ENCODE results near the gene IGFLR1. TPM values are rescaled to one million over a fixed set of nuclear protein-coding genes. Genes with fewer than 3 reads are reported as not detected.

Gene IGFLR1
- total and polyA plus RNA-seq, 9 of the 15 experiments (the other 6 are each of a cell fraction or from before 2014, with no cell fraction given), result 1.0 to 14.3 (median 4.6) TPM

GRCh38 chr19:35702223-35703012 is 39.8 kb downstream of the IGFLR1 start (continued):
- no peak for TF ChIP-seq RERE (CRISPR knock-in tag; IDR thresholded peaks at IDR 0.05; ENCODE audit: borderline replicate concordance)
- no peak for TF ChIP-seq ZNF511 (CRISPR knock-in tag; IDR thresholded peaks at IDR 0.05)
- no peak for TF ChIP-seq THRA (IDR thresholded peaks at IDR 0.05)
- TF ChIP-seq GATAD2A (IDR thresholded peaks at IDR 0.05), result no peak
- TF ChIP-seq MBD1 (CRISPR knock-in tag; IDR thresholded peaks at IDR 0.05), result no peak
- TF ChIP-seq MAFG (tag; conservative IDR thresholded peaks at IDR 0.05), result no peak
- no peak for TF ChIP-seq GTF2F1 (IDR thresholded peaks at IDR 0.05; ENCODE audit: low read depth, low read length)
- no peak for TF ChIP-seq IFI16 (CRISPR knock-in tag; IDR thresholded peaks at IDR 0.05)
- no peak for TF ChIP-seq ELF4 (CRISPR knock-in tag; IDR thresholded peaks at IDR 0.05)
- TF ChIP-seq SOX6 (IDR thresholded peaks at IDR 0.05), result no peak
- TF ChIP-seq DPF2 (IDR thresholded peaks at IDR 0.05), result no peak
- TF ChIP-seq TEAD2 (tag; IDR thresholded peaks at IDR 0.05), result no peak
- no peak for TF ChIP-seq SMARCA4 (IDR thresholded peaks at IDR 0.05)
- TF ChIP-seq ZNF655 (CRISPR knock-in tag; IDR thresholded peaks at IDR 0.05), result no peak
- TF ChIP-seq THRAP3 (IDR thresholded peaks at IDR 0.05; ENCODE audit: borderline replicate concordance), result no peak
- TF ChIP-seq PYGO2 (tag; IDR thresholded peaks at IDR 0.05), result no peak
- TF ChIP-seq SAP30 (IDR thresholded peaks at IDR 0.05; ENCODE audit: borderline replicate concordance, insufficient read depth, low read depth, low read length, poor library complexity, severe bottlenecking), result no peak
- TF ChIP-seq MYNN (IDR thresholded peaks at IDR 0.05), result no peak
- TF ChIP-seq MYNN (CRISPR knock-in tag; IDR thresholded peaks at IDR 0.05), result no peak
